Body of pancreas (tissue), 4 donors: ENCODE data around the gene KDM4B. TPM values are rescaled to one million over a fixed set of nuclear protein-coding genes. Genes with fewer than 3 reads are reported as not detected.
A peak's percentile ranks its signal among the peaks of the same experiment; 100 is the strongest.

Experiments used
- ATAC-seq: fragments of 150-250 bp; one replicate; pipeline ENCODE4 v1.9.1; 2016
- DNase-seq, 4 donors: peaks; one replicate each; pipeline ENCODE4 v3.0.0-alpha.2; 2019
- H3K27ac ChIP-seq, 4 donors: fragments of 200-600 bp; sonication (generic); 1 replicate in 3 of 4; 2 replicates in 1 of 4; pipeline versions ENCODE4 v1.5.1 to v1.6.1; 2016 to 2019; ENCODE audit warnings: mild to moderate bottlenecking in 1 of 4, mixed read lengths in 1 of 4, moderate library complexity in 1 of 4
- H3K27me3 ChIP-seq, 2 donors: fragments of 200-600 bp; sonication (generic); one replicate each; pipeline ENCODE4 v1.6.0; 2016; ENCODE audit warnings: mild to moderate bottlenecking in 1 of 2
- H3K36me3 ChIP-seq, 2 donors: fragments of 200-600 bp; sonication (generic); replicated peaks in 1 of 2; 2 replicates each; pipeline ENCODE4 v1.5.1; 2016; ENCODE audit warnings: low read depth in 2 of 2; ENCODE audit not compliant: insufficient read depth in 1 of 2
- H3K4me1 ChIP-seq: fragments of 200-600 bp; sonication (generic); one replicate; pipeline ENCODE4 v1.6.0; 2016
- H3K4me3 ChIP-seq, 2 donors: fragments of 200-600 bp; sonication (generic); 1 replicate in 1 of 2; 2 replicates in 1 of 2; pipeline ENCODE4 v1.5.1; 2016 to 2019
- H3K9me3 ChIP-seq, 3 donors: fragments of 200-600 bp; sonication (generic); 1 replicate in 2 of 3; 2 replicates in 1 of 3; pipeline ENCODE4 v1.5.1; 2016
- CTCF ChIP-seq, 7 experiments: fragments of 450-650 bp in 4 of 7; fragments of 200-600 bp in 3 of 7; sonication (generic) in 3 of 7; IDR thresholded peaks; one replicate each; pipeline ENCODE4 v1.5.1; 2016 to 2019; ENCODE audit warnings: antibody characterized with exemption in 7 of 7
- POLR2A ChIP-seq, 3 donors: fragments of 450-650 bp; IDR thresholded peaks; one replicate each; pipeline ENCODE4 v1.6.1; 2016; ENCODE audit warnings: antibody characterized with exemption in 3 of 3, mild to moderate bottlenecking in 2 of 3
- WGBS, 2 donors: methylation state at CpG; one replicate each; pipeline ENCODE4 v1.1.5; 2017; 5-methylcytosine and 5-hydroxymethylcytosine counted together
- intact Hi-C: fragments of 100-400 bp; cut with DNase I; formaldehyde crosslinking; loops from one replicate; pipeline ENCODE4 v1.15.1; 2023
- total RNA-seq, 2 donors: library from RNA; depleted of rRNA; stranded (reverse); fragments of >200 nt; gene quantifications; one replicate each; pipeline ENCODE4 v1.1.0, GENCODE V29; 2016

KDM4B gene
- total RNA-seq, 2 donors from 2014 or later: 18.9 to 35.3 TPM

- Histone ChIP-seq H3K4me3 (no peak overlapping the region), H3K27me3 (no peaks in the 10 kb centered on the region), H3K4me1 (peaks cover 26% of the 10 kb centered on the region), H3K36me3 (peaks cover 0 to 4% of the 10 kb centered on the region in 2 donors), H3K27ac (no peak overlapping the region), H3K9me3 (no peaks in the 10 kb centered on the region)
- DNase-seq (no peak), ATAC-seq (no peak)
- TF ChIP-seq POLR2A (IDR thresholded peaks at IDR 0.05): no peak
- WGBS, 2 donors: 91 to 94% methylated on average over 13 to 29 of the region's 44 CpGs
- intact Hi-C loops: no loop called here
Observed at GRCh38 chr19:5076440-5077208, 107.7 kb downstream of the KDM4B start.

GRCh38 chr19:5077209-5077515, 108.2 kb downstream of the KDM4B start:
- Histone ChIP-seq H3K4me1 (peaks cover 26% of the 10 kb centered on the region), H3K27ac (no peak overlapping the region), H3K27me3 (no peaks in the 10 kb centered on the region), H3K4me3 (no peak overlapping the region), H3K36me3 (peaks cover 2 to 5% of the 10 kb centered on the region in 2 donors), H3K9me3 (no peaks in the 10 kb centered on the region)
- 92 to 95% methylated on average over 16 to 19 of the region's 19 CpGs for WGBS, 2 donors
- no peak for DNase-seq
- no peak for ATAC-seq
- intact Hi-C loops: no loop called here
- TF ChIP-seq POLR2A (IDR thresholded peaks at IDR 0.05): no peak
- TF ChIP-seq CTCF (IDR thresholded peaks at IDR 0.05): no peak

GRCh38 chr19:5078182-5078581, 109.3 kb downstream of the KDM4B start:
- peaks cover 6 to 8% of the 10 kb centered on the region in 2 donors for H3K36me3 ChIP-seq

GRCh38 chr19:5078666-5079065, 109.8 kb downstream of the KDM4B start:
- Histone ChIP-seq H3K9me3 (no peaks in the 10 kb centered on the region), H3K27ac (peak overlapping the region in 1 of 4 donors; percentile 10), H3K4me1 (peaks cover 26% of the 10 kb centered on the region), H3K4me3 (no peak overlapping the region), H3K27me3 (no peaks in the 10 kb centered on the region), H3K36me3 (peaks cover 6 to 8% of the 10 kb centered on the region in 2 donors)
- ATAC-seq (peak; percentile 43), DNase-seq (peak in 2 of 4 donors; percentile 37 to 42)
- intact Hi-C loops: no loop called here
- 62 to 69% methylated on average over 8 to 16 of the region's 16 CpGs for WGBS, 2 donors
- TF ChIP-seq POLR2A (IDR thresholded peaks at IDR 0.05) (no peak), CTCF (IDR thresholded peaks at IDR 0.05) (no peak)

More at GRCh38 chr19:5078182-5078581, 109.3 kb downstream of the KDM4B start:
- intact Hi-C loops: no loop called here
- no peak overlapping the region for H3K4me3 ChIP-seq
- no peak for DNase-seq
- WGBS, 2 donors: 71 to 88% methylated on average over 12 to 18 of the region's 18 CpGs
- peak overlapping the region in 1 of 4 donors; percentile 10 for H3K27ac ChIP-seq
- TF ChIP-seq POLR2A (IDR thresholded peaks at IDR 0.05): no peak
- no peak for TF ChIP-seq CTCF (IDR thresholded peaks at IDR 0.05)
- no peaks in the 10 kb centered on the region for H3K9me3 ChIP-seq
- ATAC-seq: no peak
- H3K4me1 ChIP-seq: peaks cover 26% of the 10 kb centered on the region
- no peaks in the 10 kb centered on the region for H3K27me3 ChIP-seq

GRCh38 chr19:5079071-5079774, 110.3 kb downstream of the KDM4B start:
- no peaks in the 10 kb centered on the region for H3K27me3 ChIP-seq
- intact Hi-C loops: no loop called here
- peaks cover 6 to 8% of the 10 kb centered on the region in 2 donors for H3K36me3 ChIP-seq
- WGBS, 2 donors: 75 to 79% methylated on average over 18 of the region's 18 CpGs
- TF ChIP-seq CTCF (IDR thresholded peaks at IDR 0.05): no peak
- TF ChIP-seq POLR2A (IDR thresholded peaks at IDR 0.05): no peak
- H3K9me3 ChIP-seq: no peaks in the 10 kb centered on the region
- peaks cover 26% of the 10 kb centered on the region for H3K4me1 ChIP-seq
- ATAC-seq: no peak
- no peak overlapping the region for H3K27ac ChIP-seq
- no peak overlapping the region for H3K4me3 ChIP-seq
- no peak for DNase-seq
